NB4 (cell line): ENCODE measurements around the gene SMS.
"Not testable (repeated sequence)": the region's sequence is repeated elsewhere in the genome, so short reads cannot be mapped to it uniquely, and the experiment has no call there.

Experiments
- CTCF ChIP-seq: IDR thresholded peaks from one replicate; pipeline ENCODE4 v1.5.1; 2012; ENCODE audit warnings: low read depth, low read length
- MAX ChIP-seq: IDR thresholded peaks from 2 replicates; pipeline ENCODE4 v1.6.1; 2011; ENCODE audit warnings: low read depth, low read length
- MYC ChIP-seq: IDR thresholded peaks from 2 replicates; pipeline ENCODE4 v1.6.1; 2011; ENCODE audit warnings: low read depth, low read length
- POLR2A ChIP-seq: IDR thresholded peaks from 2 replicates; pipeline ENCODE4 v1.6.1; 2011; ENCODE audit warnings: mild to moderate bottlenecking; ENCODE audit not compliant: insufficient read length; ENCODE audit errors: extremely low read depth

- TF ChIP-seq POLR2A, CTCF, MAX, MYC: not testable (repeated sequence)
Observed at GRCh38 chrX:21953195-21953830, 12.8 kb downstream of the SMS start.
